GM19455 (cell line): ENCODE results near the gene L3HYPDH.
"Not testable (repeated sequence)": the region's sequence is repeated elsewhere in the genome, so short reads cannot be mapped to it uniquely, and the experiment has no call there.

Experiments
- ATAC-seq: cut with Tn5 transposase; IDR thresholded peaks from one replicate; pipeline ENCODE4 v1.9.1; 2021; ENCODE audit not compliant: unreplicated experiment

Gene L3HYPDH

DNA sequence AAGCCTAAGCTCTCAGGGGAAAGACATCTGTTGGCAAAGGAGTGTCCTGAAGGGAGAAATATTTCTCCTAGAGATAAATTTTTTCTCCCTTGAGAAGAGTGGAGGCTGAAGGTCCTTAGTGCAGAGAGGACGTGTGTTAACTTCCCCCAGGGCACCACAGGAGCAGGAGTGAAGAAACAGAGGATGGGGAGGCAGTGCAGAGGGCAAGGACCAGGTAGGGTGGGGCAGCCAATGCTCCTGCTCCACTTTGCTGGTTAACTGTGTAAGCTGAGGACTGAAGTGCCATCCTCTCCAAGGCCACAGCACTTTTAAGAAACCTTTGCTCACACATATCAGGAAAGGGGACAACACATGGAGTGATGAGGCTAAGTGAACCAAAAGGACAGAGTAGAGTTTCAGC lies 4.0 kb downstream of the L3HYPDH start:
- ATAC-seq: no peak

DNA sequence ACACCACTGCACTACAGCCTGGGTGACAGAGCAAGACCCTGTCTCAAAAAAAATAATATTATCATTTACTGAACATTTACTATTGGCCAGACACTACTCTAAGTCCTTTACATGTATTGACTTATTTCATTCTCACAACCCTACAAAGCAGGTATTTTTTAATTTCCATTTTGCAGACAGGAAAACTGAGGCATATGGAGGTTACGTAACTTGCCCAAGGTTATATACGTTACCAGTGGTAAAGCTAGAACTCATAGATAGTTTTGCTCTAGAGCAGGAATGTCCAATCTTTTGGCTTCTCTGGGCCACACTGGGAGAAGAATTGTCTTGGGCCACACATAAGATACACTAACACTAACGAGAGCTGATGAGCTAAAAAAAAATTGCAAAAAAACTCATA lies 5.7 kb downstream of the L3HYPDH start:
- no peak for ATAC-seq

DNA sequence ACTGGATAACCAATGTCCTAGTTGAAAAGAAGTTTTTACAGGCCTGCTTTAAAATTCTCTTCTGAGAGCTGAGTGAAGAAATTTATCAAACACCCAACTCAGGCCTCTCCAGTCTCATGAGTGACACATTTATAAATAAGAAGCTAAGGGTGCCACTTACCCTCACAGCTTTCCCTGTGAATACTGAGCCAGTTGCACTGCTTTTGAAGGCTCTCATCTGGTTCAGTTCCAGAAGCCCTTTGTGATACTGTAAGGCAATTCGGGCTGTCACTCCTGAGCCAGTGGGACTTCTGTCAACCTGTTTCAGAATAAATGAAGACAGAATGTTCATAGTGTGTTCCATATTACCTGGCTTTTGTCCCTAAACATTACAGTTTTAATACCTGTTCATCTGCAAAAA lies 8.5 kb downstream of the L3HYPDH start:
- no peak for ATAC-seq

DNA sequence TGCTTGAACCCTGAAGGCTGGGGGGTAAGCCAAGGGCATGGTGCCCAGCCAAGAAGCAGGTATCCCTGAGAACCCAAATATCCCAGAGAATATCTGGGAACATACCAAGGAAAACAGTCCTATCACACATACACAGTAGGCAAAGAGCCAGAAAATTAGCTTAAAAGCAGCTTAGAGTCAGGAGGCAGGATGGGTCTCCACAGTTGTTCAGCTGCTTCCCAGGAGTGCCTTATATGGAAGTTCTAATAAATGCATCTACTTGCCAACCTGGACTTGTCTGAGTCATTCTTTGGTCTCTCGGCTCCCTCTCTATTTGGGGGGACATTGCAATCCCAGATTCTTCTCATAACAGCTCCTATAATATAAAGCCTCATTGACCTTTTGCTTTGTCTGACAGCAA lies 10.0 kb downstream of the L3HYPDH start:
- no peak for ATAC-seq

DNA sequence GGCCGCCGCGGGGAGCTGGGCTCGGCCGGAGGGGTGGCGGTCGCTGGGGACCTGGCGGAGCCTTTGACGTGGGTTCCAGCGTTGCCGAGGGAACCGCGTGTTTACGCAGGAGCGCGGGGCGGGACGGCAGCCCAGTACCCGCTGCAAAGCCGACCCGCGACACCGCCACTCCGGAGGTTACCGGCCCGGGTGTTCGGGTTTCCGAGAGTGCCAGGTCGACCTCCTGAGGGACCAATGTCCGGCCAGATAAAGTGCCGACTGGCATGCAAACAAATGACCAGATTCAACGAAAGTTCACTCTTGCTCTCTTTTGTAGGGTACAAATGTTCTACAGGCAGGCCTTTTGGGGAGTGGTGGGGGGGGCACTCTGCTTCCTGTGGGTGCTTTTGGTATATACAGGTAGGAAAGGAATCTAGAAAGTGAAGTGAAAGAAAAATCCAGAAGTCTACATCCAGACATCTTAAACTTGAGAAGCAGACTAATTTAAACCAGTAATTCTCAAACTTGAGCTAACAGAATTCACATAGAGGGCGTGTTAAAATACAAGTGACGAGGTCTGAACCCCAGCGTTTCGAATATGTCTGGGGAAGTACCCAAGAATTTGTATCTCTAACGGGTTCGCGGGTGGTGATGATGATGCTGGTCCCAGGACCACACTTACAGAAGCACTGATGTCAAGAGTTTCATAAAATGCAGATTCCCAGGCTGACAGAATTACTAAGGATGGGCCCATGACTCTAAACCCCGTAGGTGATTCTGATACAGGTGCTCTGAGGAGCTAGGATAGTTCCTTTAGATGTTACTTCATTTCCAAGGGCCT lies 18.7 kb downstream of the L3HYPDH start, which contains the start of gene GPR135:
Gene GPR135, minus strand, starts transcription at position 65 of the 820 bp plus-strand sequence. CDS start 154 bp downstream, outside the sequence.
- peak; percentile 26 for ATAC-seq

DNA sequence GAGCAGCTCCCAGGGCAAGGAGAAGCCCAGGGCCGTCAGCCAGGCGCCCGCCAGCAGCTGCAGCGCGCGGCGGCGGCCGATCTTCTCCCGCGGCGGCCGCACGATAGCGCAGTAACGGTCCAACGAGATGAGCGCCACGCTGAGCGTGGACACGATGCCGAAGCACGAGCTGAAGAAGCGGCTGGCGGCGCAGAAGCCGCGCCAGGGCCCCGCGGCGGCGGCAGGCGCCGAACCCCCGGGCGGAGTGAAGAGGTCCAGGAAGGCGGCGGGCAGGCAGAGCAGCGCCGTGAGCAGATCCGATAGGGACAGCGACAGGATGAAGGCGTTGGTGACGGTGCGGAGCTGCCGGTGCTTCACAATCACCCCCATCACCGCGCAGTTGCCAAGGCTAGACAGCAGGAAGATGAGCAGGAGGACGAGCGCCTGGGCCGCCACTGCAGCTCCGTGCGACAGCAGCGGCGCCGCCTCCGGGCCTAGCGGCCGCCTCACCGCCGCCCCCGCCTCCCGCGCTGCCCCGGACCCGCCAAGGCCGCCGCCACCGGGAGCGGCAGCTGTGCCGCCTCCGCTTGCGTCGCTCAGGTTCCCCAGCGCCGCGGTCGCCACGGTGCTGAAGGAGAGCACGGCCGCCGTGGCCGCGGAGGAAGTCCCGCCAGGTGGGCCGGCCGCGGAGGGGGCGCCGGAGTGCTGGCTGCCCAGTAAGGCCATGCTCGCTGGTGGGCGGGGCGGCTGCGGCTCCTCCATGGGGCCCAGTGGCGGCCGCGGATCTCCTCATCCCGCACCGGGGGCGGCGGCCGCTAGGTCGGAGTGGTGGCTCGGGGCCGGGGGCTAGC lies 19.5 kb downstream of the L3HYPDH start:
- peak; percentile 70 for ATAC-seq

DNA sequence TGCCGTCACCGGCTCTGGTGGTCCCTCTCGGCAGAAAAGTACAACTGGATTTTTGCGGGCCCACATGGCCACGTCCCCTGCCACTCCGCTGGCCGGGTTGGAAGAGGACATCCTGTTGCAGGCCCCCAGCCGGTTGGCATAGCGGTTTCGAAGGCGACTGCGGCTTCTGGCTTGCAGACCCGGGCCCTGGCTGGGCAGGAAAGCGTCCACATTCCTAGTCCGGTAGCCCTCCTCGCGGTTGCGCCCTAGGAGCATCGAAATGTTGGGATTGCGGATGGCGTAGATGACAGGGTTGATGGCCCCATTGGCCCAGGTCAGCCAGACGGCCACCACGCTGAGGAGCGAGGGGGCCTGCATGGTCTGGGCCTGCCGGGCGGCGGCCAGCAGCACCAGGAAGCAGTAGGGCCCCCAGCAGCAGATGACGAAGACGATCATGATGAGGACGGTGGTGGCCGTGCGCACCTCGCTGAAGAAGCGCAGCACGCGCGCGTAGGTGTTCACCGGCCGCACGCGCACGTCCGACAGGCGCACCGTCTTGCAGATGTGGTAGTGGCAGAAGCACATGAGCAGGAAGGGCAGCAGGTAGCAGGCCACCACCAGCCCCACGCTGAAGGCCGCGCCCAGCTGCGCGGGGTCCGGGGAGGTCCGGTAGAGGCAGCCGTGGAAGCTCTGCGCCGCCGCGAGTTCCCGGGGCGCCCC lies 20.3 kb downstream of the L3HYPDH start:
- ATAC-seq: peak; percentile 52

DNA sequence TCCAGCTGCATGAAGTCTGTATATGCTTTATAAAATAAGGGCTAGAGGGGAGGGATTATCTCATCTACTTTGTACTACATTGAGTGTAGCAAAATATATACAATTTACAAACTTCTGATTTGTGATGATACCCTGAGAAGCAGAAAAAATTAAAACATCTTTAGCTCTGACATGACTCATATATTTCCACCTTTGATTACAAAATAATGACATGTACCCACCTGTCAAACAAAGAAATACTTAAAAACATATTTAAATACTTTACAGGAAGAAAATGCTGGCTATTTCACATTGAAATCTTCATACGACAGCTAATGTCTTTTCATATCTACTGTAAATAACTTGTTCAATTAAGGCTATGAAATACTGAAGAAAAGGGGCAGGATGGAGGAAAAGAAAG lies 22.3 kb downstream of the L3HYPDH start:
- no peak for ATAC-seq

DNA sequence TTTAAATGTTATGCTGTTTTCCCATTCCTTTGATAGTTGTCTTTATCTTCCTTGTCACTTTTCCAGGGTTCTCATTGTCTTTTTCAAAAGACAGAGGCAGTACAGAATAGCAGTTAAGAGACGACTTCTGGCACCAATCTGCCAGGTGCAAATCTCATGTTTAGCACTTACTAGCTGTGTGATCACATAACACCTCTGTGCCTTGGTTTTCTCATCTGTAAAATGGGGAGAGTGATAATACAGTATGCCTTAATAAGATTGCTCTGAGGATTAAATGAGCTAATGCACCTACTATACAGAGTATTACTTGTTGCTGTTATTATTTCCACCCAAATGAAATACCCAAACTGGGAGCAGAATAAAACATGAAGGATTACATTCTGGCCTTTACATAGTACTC lies 23.8 kb downstream of the L3HYPDH start:
- ATAC-seq: no peak

DNA sequence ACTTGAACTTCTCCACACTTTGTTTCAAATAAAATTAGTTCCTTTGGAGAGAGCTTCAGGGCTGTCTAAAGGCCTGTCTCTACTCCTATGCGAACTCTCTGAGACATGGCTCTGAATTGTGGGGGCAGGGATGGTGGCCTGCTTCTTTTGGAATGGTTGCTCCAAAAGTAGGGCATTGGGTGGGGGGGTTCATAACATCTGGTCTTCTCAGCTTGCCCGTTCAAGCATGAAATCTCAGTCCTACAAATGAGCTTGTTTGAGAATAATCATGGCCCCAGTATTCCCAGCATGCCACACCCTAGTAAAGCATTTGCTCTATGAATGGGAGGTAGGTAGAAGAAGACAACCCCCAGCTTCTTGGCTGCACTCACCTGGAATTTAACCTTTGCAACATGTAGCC lies 25.7 kb downstream of the L3HYPDH start:
- no peak for ATAC-seq

DNA sequence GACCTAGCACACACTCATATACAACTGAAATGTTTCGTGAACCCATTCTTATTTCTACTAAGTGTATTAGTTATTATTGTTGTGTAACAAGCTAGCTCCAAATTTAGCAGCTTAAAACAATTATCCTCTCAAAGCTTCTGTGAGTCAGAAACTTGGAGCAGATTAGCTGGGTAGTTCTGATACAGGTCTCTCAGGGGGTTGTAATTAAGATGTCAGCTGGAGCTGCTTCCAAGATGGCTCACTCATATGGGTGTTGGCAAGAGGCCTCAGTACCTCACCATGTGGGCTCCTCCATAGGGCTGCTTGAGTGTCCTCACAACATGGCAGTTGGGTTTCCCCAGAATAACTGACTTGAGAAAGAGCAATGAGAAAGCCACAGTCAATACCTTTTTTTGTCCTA lies 28.8 kb downstream of the L3HYPDH start:
- no peak for ATAC-seq

DNA sequence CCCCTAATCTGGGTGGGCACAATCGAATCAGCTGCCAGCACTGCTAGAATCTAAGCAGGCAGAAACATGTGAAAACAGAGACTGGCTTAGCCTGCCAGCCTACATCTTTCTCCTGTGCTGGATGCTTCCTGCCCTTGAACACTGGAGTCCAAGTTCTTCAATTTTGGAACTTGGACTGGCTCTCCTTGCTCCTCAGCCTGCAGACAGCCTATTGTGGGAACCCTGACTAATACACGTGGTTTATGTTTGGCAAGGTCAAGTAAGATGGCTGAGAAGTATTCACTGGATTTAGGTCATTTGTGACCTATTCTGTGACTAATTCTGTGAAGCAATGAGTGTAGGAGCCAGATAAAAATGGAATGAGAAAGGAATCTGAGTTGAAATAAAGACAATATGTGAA lies 30.1 kb downstream of the L3HYPDH start:
- ATAC-seq: no peak

DNA sequence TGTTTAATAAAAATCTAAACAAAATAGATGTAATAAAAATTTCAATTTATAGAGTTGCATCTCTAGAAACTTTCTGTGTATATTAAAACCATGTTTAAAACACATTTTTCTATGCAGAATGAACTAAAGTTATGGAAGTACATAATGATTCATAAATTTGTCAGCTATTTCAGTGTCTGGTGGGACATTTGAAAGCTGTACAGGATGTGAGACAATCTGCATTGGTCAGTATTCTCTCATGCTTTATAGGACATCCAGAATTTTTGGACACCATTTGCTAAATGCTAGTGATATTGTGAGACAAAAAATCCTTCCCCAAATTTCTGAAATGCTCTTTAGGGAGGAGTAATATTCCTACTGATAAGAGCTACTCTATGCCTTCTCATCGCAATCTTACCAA lies 32.4 kb downstream of the L3HYPDH start:
- no peak for ATAC-seq

DNA sequence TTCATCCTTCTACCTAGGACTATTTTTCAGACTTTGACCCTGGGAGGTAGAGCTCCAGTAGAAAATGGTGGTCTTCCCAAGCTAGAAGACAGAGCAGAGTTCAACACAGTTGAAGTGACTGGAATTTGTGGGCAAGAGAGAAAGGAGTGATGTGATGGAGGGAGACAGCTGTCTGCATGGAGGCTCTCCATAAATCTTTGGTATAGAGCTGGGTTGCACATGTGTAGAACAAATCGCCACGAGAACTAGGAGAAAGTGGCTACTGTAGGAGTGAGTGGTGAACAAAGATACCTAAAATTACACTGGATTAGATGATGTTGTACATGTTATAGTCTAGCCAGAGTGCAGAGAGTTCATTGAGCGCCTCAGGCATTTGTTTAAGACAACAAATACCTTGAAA lies 33.5 kb downstream of the L3HYPDH start:
- ATAC-seq: no peak

DNA sequence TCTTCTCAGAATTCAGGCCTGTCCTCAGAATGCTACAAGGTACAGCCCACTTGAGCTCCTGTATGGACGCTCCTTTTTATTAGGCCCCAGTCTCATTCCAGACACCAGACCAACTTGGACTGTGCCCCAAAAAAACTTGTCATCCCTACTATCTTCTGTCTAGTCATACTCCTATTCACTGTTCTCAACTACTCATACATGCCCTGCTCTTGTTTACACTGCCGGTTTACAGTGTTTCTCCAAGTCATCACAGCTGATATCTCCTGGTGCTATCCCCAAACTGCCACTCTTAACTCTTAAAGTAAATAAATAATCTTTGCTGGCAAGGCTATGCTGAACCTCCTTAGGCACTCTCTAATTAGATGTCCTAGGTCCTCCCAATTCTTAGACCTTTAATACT lies 35.5 kb downstream of the L3HYPDH start:
- ATAC-seq: not testable (repeated sequence)

DNA sequence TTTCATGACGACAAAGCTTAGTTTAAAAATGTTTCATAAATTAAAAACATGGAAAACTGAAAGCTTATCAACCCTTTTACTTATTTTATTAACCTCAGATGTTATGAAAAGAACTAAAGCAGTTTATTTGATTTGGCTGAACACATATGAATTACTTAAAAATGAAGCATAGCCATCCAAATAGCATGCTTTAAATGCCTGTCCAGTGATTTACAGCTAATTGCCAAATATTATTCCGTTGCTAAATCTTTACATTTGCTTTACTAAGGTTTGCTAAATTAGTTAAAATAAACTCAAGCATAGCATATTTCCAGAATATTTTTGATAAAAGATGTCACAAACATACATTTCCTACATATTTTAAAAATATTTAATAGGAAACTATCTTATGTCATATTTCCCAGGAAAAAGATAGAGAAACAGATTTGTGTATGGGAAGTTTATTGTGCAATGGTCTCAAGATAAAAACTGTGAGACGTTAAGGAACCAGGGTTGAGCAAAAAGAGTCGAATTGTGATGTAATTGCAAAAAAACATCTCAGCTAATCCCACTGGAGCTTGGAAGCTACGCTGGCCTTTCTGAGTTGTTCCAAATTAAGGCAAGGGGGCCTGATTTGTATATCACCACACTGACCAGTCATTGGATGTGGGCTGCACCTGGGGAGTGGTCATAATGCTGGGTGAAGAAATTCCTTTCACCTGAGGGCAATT lies 44.8 kb downstream of the L3HYPDH start:
- ATAC-seq: no peak

DNA sequence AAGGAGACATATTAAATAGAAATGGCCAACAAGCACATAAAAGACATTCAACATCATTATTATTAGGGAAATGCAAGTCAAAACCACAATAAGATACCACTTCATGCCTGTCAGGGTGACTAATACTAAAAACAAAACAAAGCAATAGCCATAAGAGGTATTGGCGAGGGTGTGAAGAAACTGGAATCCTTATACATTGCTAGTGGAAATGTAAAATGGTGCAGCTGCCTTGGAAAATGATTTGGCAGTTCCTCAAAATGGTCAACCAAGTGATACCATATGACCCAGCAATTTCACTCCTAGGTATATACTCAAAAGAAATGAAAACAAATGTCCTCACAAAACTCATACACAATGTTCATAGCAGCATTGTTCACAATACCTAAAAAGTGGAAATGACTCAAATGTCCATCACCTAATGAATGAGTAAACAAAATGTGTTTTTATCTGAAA lies 46.0 kb downstream of the L3HYPDH start:
- ATAC-seq: no peak

DNA sequence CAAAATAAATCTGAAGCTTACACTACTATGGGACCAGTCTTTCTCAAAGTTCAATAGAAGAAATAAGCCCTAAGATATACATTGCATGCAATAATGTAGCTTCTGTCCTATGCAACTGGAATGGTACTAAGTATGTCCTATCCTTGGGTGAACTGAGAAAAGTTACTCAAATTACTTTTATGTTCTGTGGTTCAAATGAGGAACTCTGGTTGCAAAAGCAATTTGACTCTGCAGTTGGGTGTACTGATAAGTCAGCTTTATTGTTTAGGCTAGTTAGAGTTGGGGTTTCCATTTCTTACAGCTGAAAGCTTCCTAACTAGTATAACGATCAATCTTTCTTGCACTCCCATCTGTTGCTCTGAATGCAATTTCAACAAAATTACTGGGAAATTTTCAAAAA lies 48.2 kb downstream of the L3HYPDH start:
- no peak for ATAC-seq

DNA sequence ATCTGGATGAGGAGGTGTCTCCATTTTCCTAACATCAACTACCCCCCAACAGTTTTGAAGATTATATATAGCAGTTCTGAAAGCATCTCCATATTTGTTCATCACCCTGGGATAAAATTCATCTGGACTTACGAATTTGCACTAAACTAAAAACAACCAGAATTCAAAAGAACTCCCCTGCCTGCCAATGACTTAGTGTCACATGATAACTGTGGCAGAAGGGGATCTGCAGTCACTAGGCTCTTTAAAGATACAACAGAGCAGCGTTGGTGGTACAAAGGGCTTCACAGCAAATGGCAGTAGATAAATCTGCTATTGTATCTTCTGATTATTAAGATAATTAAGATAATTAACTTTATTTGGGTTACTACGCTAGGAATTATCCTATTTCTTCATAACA lies 49.1 kb downstream of the L3HYPDH start:
- no peak for ATAC-seq

DNA sequence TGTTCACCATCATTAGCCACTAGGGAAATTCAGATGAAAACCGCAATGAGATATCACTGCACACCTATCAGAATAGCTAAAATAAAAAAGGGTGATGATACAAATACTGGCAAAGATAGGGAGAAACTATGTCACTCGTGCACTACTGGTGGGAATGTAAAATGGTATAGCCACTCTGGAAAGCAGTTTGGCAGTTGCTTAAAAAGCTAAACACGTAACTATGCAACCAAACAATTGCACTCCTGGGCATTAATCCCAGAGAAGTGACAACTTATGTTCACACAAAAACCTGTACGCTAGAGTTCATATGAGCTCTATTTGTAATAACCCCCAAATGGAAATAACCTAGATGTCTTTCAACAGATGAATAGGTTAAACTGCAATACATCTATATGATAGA lies 54.4 kb downstream of the L3HYPDH start:
- no peak for ATAC-seq

DNA sequence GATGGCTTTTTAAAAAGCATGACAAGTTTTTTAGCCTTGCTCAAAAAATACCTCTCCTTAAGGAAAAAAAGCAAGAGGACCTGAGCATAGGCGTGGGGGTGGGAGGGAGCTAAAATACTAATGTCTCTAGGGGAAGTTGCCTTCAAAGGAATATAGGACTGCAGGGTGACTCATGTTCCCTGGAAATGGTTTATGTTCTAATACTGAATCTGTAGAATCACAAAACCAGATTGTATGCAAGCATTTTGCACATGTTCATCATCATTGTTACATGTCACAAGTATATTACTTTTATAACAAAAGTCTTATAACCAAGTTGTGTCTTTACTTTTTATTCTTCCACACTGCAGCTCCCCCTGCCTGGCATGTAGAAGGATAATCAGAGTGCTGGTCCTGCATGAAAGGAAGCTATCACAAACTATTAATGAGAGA lies 55.6 kb downstream of the L3HYPDH start:
- ATAC-seq: no peak
